Spleen (tissue), 11 donors: ENCODE results near the gene ABCB8. TPM values are rescaled to one million over a fixed set of nuclear protein-coding genes. Genes with fewer than 3 reads are reported as not detected.

Experiments
- DNase-seq: peaks from one replicate; pipeline ENCODE4 v3.0.0-alpha.2; 2020
- H3K27ac ChIP-seq, 8 donors: fragments of 200-600 bp; sonication (generic) in 7 of 8; 1 replicate in 4 of 8; 2 replicates in 4 of 8; pipeline versions ENCODE4 v1.5.0 to v1.8.0; 2016 to 2021; ENCODE audit warnings: inconsistent platforms in 4 of 8, mild to moderate bottlenecking in 4 of 8, moderate library complexity in 1 of 8
- H3K27me3 ChIP-seq, 7 donors: fragments of 200-600 bp; sonication (generic) in 6 of 7; replicated peaks in 1 of 7; 1 replicate in 4 of 7; 2 replicates in 3 of 7; pipeline versions ENCODE4 v1.5.0 to v1.8.0; 2016 to 2021; ENCODE audit warnings: inconsistent platforms in 3 of 7, mild to moderate bottlenecking in 1 of 7
- H3K36me3 ChIP-seq, 6 donors: fragments of 200-600 bp; sonication (generic) in 5 of 6; 1 replicate in 4 of 6; 2 replicates in 2 of 6; pipeline versions ENCODE4 v1.5.0 to v1.8.0; 2016 to 2021; ENCODE audit warnings: inconsistent platforms in 2 of 6
- H3K4me1 ChIP-seq, 6 donors: fragments of 200-600 bp; sonication (generic) in 5 of 6; 1 replicate in 3 of 6; 2 replicates in 3 of 6; pipeline versions ENCODE4 v1.5.0 to v1.8.0; 2016 to 2021; ENCODE audit warnings: inconsistent platforms in 3 of 6
- H3K4me3 ChIP-seq, 8 donors: fragments of 200-600 bp; sonication (generic) in 7 of 8; 1 replicate in 4 of 8; 2 replicates in 4 of 8; pipeline versions ENCODE4 v1.5.0 to v1.8.0; 2016 to 2021; ENCODE audit warnings: inconsistent platforms in 4 of 8, mild to moderate bottlenecking in 4 of 8, moderate library complexity in 2 of 8
- H3K9me3 ChIP-seq, 8 donors: fragments of 200-600 bp; sonication (generic) in 7 of 8; 1 replicate in 4 of 8; 2 replicates in 4 of 8; pipeline versions ENCODE4 v1.5.0 to v1.8.0; 2016 to 2021; ENCODE audit warnings: inconsistent platforms in 4 of 8
- CTCF ChIP-seq, 11 experiments: fragments of 200-600 bp in 7 of 11; fragments of 450-650 bp in 4 of 11; sonication (generic) in 4 of 11; IDR thresholded peaks in 8 of 11; conservative IDR thresholded peaks in 3 of 11; 1 replicate in 7 of 11; 2 replicates in 4 of 11; pipeline versions ENCODE4 v1.4.0 to v1.8.0; 2016 to 2021; ENCODE audit warnings: antibody characterized with exemption in 11 of 11, inconsistent platforms in 4 of 11, mild to moderate bottlenecking in 1 of 11
- POLR2A ChIP-seq, 3 donors: fragments of 450-650 bp; IDR thresholded peaks; one replicate each; pipeline ENCODE4 v1.5.1; 2017; ENCODE audit warnings: antibody characterized with exemption in 3 of 3, mild to moderate bottlenecking in 1 of 3
- POLR2AphosphoS5 ChIP-seq, 3 donors: sonication (generic); formaldehyde crosslinking; IDR thresholded peaks; one replicate each; pipeline ENCODE4 v1.5.1; 2017; ENCODE audit warnings: antibody characterized with exemption in 3 of 3
- WGBS, 5 donors: extraction: QIAGEN DNeasy Blood & Tissue Kit in 3 of 5; methylation state at CpG; one replicate each; pipeline versions ENCODE4 v1.1.5 to v1.1.7; 2013 to 2018; 5-methylcytosine and 5-hydroxymethylcytosine counted together
- intact Hi-C: fragments of 100-400 bp; cut with DNase I; formaldehyde crosslinking; loops from one replicate; pipeline ENCODE4 v1.15.0; 2023; ENCODE audit warnings: low total_unique reads
- polyA plus RNA-seq, 3 donors: library from polyadenylated mRNA; stranded (reverse); fragments of 200-250 nt; gene quantifications; one replicate each; pipeline ENCODE4 v1.2.1, GENCODE V29; 2013
- total RNA-seq, 7 donors: library from RNA; depleted of rRNA in 3 of 7; stranded (reverse); fragments of >200 nt in 3 of 7; fragmentation: NEBNext Ultra II Directional in 4 of 7; extraction: Animal tissue kit (Norgen Biotek cat#: 25700) in 4 of 7; gene quantifications; one replicate each; pipeline versions ENCODE4 v1.1.0 to v1.2.1, GENCODE V29; 2016 to 2021
- donor health status: healthy with polysubstance abuse.
- donor health status: DM: no; HTN: no; CAD: no; lungs with moderate emphysema.
- donor health status: DM: no; HTN: no; CAD: no.
- donor health status: Bipolar disorder and iron deficiency.
- donor health status: healthy.
- donor health status: DM: no; HTN: no; CAD: no.
- donor health status: DM: yes; HTN: yes; CAD: no.

The ABCB8 gene
- total and polyA plus RNA-seq, 10 donors: 12.9 to 42.6 (median 26.4) TPM

GRCh38 chr7:151047976-151048815, 19.9 kb downstream of the ABCB8 start, which contains the start of gene ASIC3:
TSS of gene ASIC3 (plus strand) at chr7:151048531. CDS start at chr7:151048886, 355 bp downstream.
- DNase-seq: no peak
- 84 to 87% (median 86%) methylated on average over 21 to 22 of the region's 22 CpGs for WGBS, 5 donors
- TF ChIP-seq POLR2AphosphoS5 (IDR thresholded peaks at IDR 0.05) (no peak), POLR2A (IDR thresholded peaks at IDR 0.05) (no peak), CTCF (IDR thresholded peaks at IDR 0.05 in 8 of 11, conservative IDR thresholded peaks at IDR 0.05 in 3 of 11) (no peak)
- Histone ChIP-seq H3K4me3 (no peak within 1 kb of the TSS), H3K27ac (no peak within 1 kb of the TSS), H3K36me3 (peaks cover 0 to 37% (median 13%) of the 10 kb centered on the region in 6 donors), H3K9me3 (no peaks in the 10 kb centered on the region), H3K4me1 (peaks cover 0 to 25% (median 14%) of the 10 kb centered on the region in 6 donors), H3K27me3 (peaks cover 0 to 34% (median 13%) of the 10 kb centered on the region in 7 donors)
- intact Hi-C loops: no loop called here

- Histone ChIP-seq H3K36me3 (peaks cover 0 to 41% (median 12%) of the 10 kb centered on the region in 6 donors), H3K9me3 (no peaks in the 10 kb centered on the region), H3K27ac (no peak overlapping the region), H3K27me3 (peaks cover 0 to 34% (median 13%) of the 10 kb centered on the region in 7 donors), H3K4me1 (peaks cover 0 to 32% (median 18%) of the 10 kb centered on the region in 6 donors), H3K4me3 (no peak overlapping the region)
- intact Hi-C loops: no loop called here
- WGBS, 5 donors: 90 to 93% (median 92%) methylated on average over 17 to 38 of the region's 38 CpGs
- TF ChIP-seq POLR2A (IDR thresholded peaks at IDR 0.05) (no peak), CTCF (IDR thresholded peaks at IDR 0.05 in 8 of 11, conservative IDR thresholded peaks at IDR 0.05 in 3 of 11) (no peak), POLR2AphosphoS5 (IDR thresholded peaks at IDR 0.05) (peak in 1 of 3 donors; percentile 45)
- DNase-seq: no peak
Measured at GRCh38 chr7:151048911-151049463, 20.7 kb downstream of the ABCB8 start.

- Histone ChIP-seq H3K4me3 (peak overlapping the region in 3 of 8 donors; percentile 6 to 37 (median 15)), H3K27ac (no peak overlapping the region), H3K9me3 (no peaks in the 10 kb centered on the region), H3K4me1 (peaks cover 0 to 35% (median 18%) of the 10 kb centered on the region in 6 donors), H3K36me3 (peaks cover 0 to 35% (median 0%) of the 10 kb centered on the region in 6 donors), H3K27me3 (peaks cover 0 to 34% (median 13%) of the 10 kb centered on the region in 7 donors)
- no peak for DNase-seq
- TF ChIP-seq POLR2AphosphoS5 (IDR thresholded peaks at IDR 0.05) (peak in 2 of 3 donors; percentile 47 to 75), POLR2A (IDR thresholded peaks at IDR 0.05) (no peak), CTCF (IDR thresholded peaks at IDR 0.05 in 8 of 11, conservative IDR thresholded peaks at IDR 0.05 in 3 of 11) (no peak)
- intact Hi-C loops: no loop called here
- WGBS, 5 donors: 2 to 5% (median 3%) methylated on average over 5 to 50 of the region's 50 CpGs
Measured at GRCh38 chr7:151051108-151051507, 22.9 kb downstream of the ABCB8 start.

GRCh38 chr7:151053096-151053495, 24.8 kb downstream of the ABCB8 start:
- peaks cover 0 to 34% (median 13%) of the 10 kb centered on the region in 7 donors for H3K27me3 ChIP-seq
- peaks cover 0 to 52% (median 31%) of the 10 kb centered on the region in 6 donors for H3K4me1 ChIP-seq
- intact Hi-C loops: no loop called here
- H3K4me3 ChIP-seq: no peak overlapping the region
- H3K27ac ChIP-seq: peak overlapping the region in 2 of 8 donors; percentile 9 to 37
- no peak for TF ChIP-seq POLR2AphosphoS5 (IDR thresholded peaks at IDR 0.05)
- no peak for TF ChIP-seq CTCF (IDR thresholded peaks at IDR 0.05 in 8 of 11, conservative IDR thresholded peaks at IDR 0.05 in 3 of 11)
- TF ChIP-seq POLR2A (IDR thresholded peaks at IDR 0.05): no peak
- no peaks in the 10 kb centered on the region for H3K9me3 ChIP-seq
- WGBS, 5 donors: 37 to 54% (median 45%) methylated on average over 4 of the region's 4 CpGs
- no peak for DNase-seq
- H3K36me3 ChIP-seq: peaks cover 0 to 32% (median 0%) of the 10 kb centered on the region in 6 donors
